SK-N-SH treated with all-trans-retinoic acid at 6 μM for 48 hours (cell line): Measurements from ENCODE around the gene EPB41.

Experiments
- ATAC-seq: fragments of 200-7000 bp; cut with Tn5 transposase; 3 replicates; pipeline ENCODE4 v1.9.1; 2020; ENCODE audit warnings: mild to moderate bottlenecking, moderate library complexity
- ARNTL ChIP-seq: fragments of 450-650 bp; formaldehyde crosslinking; IDR thresholded peaks from 2 replicates; pipeline ENCODE4 v1.5.0; 2020; ENCODE audit warnings: low read depth, mild to moderate bottlenecking, moderate library complexity, borderline replicate concordance
- BACH2 ChIP-seq: fragments of 250-450 bp; sonication (Bioruptor Pico); IDR thresholded peaks from 2 replicates; pipeline ENCODE4 v1.9.0; 2021; ENCODE audit warnings: mild to moderate bottlenecking, borderline replicate concordance
- CREB5 ChIP-seq: fragments of 250-450 bp; sonication (Bioruptor Pico); IDR thresholded peaks from 2 replicates; pipeline ENCODE4 v1.5.1; 2020; ENCODE audit warnings: low read depth, mild to moderate bottlenecking, moderate library complexity
- CSDC2 ChIP-seq: fragments of 250-450 bp; sonication (Bioruptor Pico); IDR thresholded peaks from 2 replicates; pipeline ENCODE4 v1.5.0; 2020; ENCODE audit warnings: mild to moderate bottlenecking, moderate library complexity
- ESRRG ChIP-seq: fragments of 250-450 bp; sonication (Bioruptor Pico); IDR thresholded peaks from 2 replicates; pipeline ENCODE4 v1.6.1; 2021; ENCODE audit warnings: mild to moderate bottlenecking
- GLIS3 ChIP-seq: fragments of 250-450 bp; sonication (Bioruptor Pico); IDR thresholded peaks from 2 replicates; pipeline ENCODE4 v1.5.0; 2020; ENCODE audit warnings: mild to moderate bottlenecking, moderate library complexity
- ISL1 ChIP-seq: fragments of 250-450 bp; sonication (Bioruptor Pico); IDR thresholded peaks from 2 replicates; pipeline ENCODE4 v2.1.2; 2022; ENCODE audit warnings: mild to moderate bottlenecking, moderate library complexity
- OSR1 ChIP-seq: fragments of 250-450 bp; sonication (Bioruptor Pico); IDR thresholded peaks from 2 replicates; pipeline ENCODE4 v1.8.0; 2022; ENCODE audit warnings: moderate library complexity, mild to moderate bottlenecking, inconsistent platforms
- PPARA ChIP-seq: fragments of 250-450 bp; sonication (Bioruptor Pico); IDR thresholded peaks from 2 replicates; pipeline ENCODE4 v1.5.0; 2020; ENCODE audit warnings: mild to moderate bottlenecking, borderline replicate concordance
- RARB ChIP-seq: fragments of 250-450 bp; sonication (Bioruptor Pico); IDR thresholded peaks from 2 replicates; pipeline ENCODE4 v1.8.0; 2021; ENCODE audit warnings: mild to moderate bottlenecking, moderate library complexity
- SNAI2 ChIP-seq: fragments of 250-450 bp; sonication (Bioruptor Pico); IDR thresholded peaks from 2 replicates; pipeline ENCODE4 v1.5.0; 2020; ENCODE audit warnings: mild to moderate bottlenecking, moderate library complexity
- TCF4 ChIP-seq: fragments of 250-450 bp; sonication (Bioruptor Pico); IDR thresholded peaks from 2 replicates; pipeline ENCODE4 v1.8.0; 2021; ENCODE audit warnings: mild to moderate bottlenecking, moderate library complexity, borderline replicate concordance
- TOX ChIP-seq: fragments of 250-450 bp; sonication (Bioruptor Pico); IDR thresholded peaks from 2 replicates; pipeline ENCODE4 v1.8.0; 2021; ENCODE audit warnings: mild to moderate bottlenecking, moderate library complexity, borderline replicate concordance
- ZC3H10 ChIP-seq: fragments of 250-450 bp; sonication (Bioruptor Pico); IDR thresholded peaks from 2 replicates; pipeline ENCODE4 v1.5.1; 2021; ENCODE audit warnings: mild to moderate bottlenecking, moderate library complexity
- ZFP3 ChIP-seq: fragments of 250-450 bp; sonication (Bioruptor Pico); IDR thresholded peaks from 2 replicates; pipeline ENCODE4 v1.5.0; 2020; ENCODE audit warnings: mild to moderate bottlenecking, moderate library complexity
- ZFP30 ChIP-seq: fragments of 450-650 bp; formaldehyde crosslinking; IDR thresholded peaks from 2 replicates; pipeline ENCODE4 v1.5.0; 2022; ENCODE audit warnings: mild to moderate bottlenecking, moderate library complexity
- ZNF565 ChIP-seq: fragments of 450-650 bp; formaldehyde crosslinking; conservative IDR thresholded peaks from 2 replicates; pipeline ENCODE4 v1.5.0; 2020; ENCODE audit warnings: low read depth, mild to moderate bottlenecking, moderate library complexity
- ZNF70 ChIP-seq: fragments of 450-650 bp; formaldehyde crosslinking; IDR thresholded peaks from 2 replicates; pipeline ENCODE4 v1.5.0; 2020; ENCODE audit warnings: mild to moderate bottlenecking, moderate library complexity
- ZNF8 ChIP-seq: fragments of 450-650 bp; formaldehyde crosslinking; IDR thresholded peaks from 2 replicates; pipeline ENCODE4 v1.5.0; 2020; ENCODE audit warnings: mild to moderate bottlenecking, moderate library complexity
- TF ChIP-seq, protein P1 (sequence below): fragments of 250-450 bp; sonication (Bioruptor Pico); IDR thresholded peaks from 2 replicates; pipeline ENCODE4 v1.5.0; 2020; ENCODE audit warnings: mild to moderate bottlenecking, moderate library complexity
- TF ChIP-seq, protein P2 (sequence below): fragments of 250-450 bp; sonication (Bioruptor Pico); IDR thresholded peaks from 2 replicates; pipeline ENCODE4 v1.8.0; 2021; ENCODE audit warnings: low read depth, mild to moderate bottlenecking, moderate library complexity, borderline replicate concordance
- TF ChIP-seq, protein P3 (sequence below): fragments of 250-450 bp; sonication (Bioruptor Pico); IDR thresholded peaks from 2 replicates; pipeline ENCODE4 v1.5.1; 2021; ENCODE audit warnings: mild to moderate bottlenecking, moderate library complexity
- TF ChIP-seq, protein P4 (sequence below): fragments of 250-450 bp; sonication (Bioruptor Pico); IDR thresholded peaks from 2 replicates; pipeline ENCODE4 v1.8.0; 2020; ENCODE audit warnings: mild to moderate bottlenecking, moderate library complexity, borderline replicate concordance

The EPB41 gene

GRCh38 chr1:29004798-29005197 lies 90.4 kb downstream of the EPB41 start:
- no peak for TF ChIP-seq ZNF8 (CRISPR knock-in tag)
- TF ChIP-seq, protein P1, sequence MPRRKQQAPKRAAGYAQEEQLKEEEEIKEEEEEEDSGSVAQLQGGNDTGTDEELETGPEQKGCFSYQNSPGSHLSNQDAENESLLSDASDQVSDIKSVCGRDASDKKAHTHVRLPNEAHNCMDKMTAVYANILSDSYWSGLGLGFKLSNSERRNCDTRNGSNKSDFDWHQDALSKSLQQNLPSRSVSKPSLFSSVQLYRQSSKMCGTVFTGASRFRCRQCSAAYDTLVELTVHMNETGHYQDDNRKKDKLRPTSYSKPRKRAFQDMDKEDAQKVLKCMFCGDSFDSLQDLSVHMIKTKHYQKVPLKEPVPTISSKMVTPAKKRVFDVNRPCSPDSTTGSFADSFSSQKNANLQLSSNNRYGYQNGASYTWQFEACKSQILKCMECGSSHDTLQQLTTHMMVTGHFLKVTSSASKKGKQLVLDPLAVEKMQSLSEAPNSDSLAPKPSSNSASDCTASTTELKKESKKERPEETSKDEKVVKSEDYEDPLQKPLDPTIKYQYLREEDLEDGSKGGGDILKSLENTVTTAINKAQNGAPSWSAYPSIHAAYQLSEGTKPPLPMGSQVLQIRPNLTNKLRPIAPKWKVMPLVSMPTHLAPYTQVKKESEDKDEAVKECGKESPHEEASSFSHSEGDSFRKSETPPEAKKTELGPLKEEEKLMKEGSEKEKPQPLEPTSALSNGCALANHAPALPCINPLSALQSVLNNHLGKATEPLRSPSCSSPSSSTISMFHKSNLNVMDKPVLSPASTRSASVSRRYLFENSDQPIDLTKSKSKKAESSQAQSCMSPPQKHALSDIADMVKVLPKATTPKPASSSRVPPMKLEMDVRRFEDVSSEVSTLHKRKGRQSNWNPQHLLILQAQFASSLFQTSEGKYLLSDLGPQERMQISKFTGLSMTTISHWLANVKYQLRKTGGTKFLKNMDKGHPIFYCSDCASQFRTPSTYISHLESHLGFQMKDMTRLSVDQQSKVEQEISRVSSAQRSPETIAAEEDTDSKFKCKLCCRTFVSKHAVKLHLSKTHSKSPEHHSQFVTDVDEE (CRISPR knock-in tag): no peak
- TF ChIP-seq ZFP3: no peak
- no peak for TF ChIP-seq TCF4
- TF ChIP-seq, protein P2, sequence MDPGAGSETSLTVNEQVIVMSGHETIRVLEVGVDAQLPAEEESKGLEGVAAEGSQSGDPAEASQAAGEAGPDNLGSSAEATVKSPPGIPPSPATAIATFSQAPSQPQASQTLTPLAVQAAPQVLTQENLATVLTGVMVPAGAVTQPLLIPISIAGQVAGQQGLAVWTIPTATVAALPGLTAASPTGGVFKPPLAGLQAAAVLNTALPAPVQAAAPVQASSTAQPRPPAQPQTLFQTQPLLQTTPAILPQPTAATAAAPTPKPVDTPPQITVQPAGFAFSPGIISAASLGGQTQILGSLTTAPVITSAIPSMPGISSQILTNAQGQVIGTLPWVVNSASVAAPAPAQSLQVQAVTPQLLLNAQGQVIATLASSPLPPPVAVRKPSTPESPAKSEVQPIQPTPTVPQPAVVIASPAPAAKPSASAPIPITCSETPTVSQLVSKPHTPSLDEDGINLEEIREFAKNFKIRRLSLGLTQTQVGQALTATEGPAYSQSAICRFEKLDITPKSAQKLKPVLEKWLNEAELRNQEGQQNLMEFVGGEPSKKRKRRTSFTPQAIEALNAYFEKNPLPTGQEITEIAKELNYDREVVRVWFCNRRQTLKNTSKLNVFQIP: no peak
- no peak for TF ChIP-seq ZNF70
- no peak for TF ChIP-seq OSR1 (CRISPR knock-in tag)
- no peak for TF ChIP-seq GLIS3 (CRISPR knock-in tag)
- no peak for TF ChIP-seq ESRRG
- TF ChIP-seq ZC3H10 (CRISPR knock-in tag): no peak
- no peak for TF ChIP-seq ISL1 (CRISPR knock-in tag)
- ATAC-seq: no peak

DNA sequence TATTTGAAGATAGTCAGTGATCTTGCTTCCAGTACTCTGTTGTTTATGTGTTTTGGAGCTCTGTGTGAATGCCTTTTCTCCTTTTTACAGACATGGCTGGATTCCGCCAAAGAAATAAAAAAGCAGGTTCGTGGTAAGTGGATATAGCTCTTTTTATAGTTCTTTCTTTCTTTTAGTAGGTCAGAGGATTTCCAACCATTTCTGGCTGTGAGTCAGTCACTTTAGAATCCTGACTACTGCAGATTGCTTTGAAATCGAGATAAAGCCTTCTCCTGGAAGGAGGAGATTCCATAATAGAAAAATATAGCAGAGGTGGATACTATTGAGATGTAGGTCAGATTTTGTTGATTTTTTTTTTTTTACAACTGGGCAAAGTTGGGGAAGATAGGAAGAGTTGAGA lies 97.4 kb downstream of the EPB41 start:
- ATAC-seq: no peak
- TF ChIP-seq, protein P3, sequence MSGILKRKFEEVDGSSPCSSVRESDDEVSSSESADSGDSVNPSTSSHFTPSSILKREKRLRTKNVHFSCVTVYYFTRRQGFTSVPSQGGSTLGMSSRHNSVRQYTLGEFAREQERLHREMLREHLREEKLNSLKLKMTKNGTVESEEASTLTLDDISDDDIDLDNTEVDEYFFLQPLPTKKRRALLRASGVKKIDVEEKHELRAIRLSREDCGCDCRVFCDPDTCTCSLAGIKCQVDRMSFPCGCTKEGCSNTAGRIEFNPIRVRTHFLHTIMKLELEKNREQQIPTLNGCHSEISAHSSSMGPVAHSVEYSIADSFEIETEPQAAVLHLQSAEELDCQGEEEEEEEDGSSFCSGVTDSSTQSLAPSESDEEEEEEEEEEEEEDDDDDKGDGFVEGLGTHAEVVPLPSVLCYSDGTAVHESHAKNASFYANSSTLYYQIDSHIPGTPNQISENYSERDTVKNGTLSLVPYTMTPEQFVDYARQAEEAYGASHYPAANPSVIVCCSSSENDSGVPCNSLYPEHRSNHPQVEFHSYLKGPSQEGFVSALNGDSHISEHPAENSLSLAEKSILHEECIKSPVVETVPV (CRISPR knock-in tag): no peak
- TF ChIP-seq PPARA (no peak), CSDC2 (CRISPR knock-in tag) (no peak), TOX (no peak), OSR1 (CRISPR knock-in tag) (no peak), BACH2 (CRISPR knock-in tag) (no peak), ZC3H10 (CRISPR knock-in tag) (no peak), ESRRG (no peak), CREB5 (no peak), GLIS3 (CRISPR knock-in tag) (no peak), TCF4 (no peak), ZNF70 (no peak), RARB (CRISPR knock-in tag) (no peak), ZNF8 (CRISPR knock-in tag) (no peak), ZFP30 (CRISPR knock-in tag) (no peak), ISL1 (CRISPR knock-in tag) (no peak), SNAI2 (CRISPR knock-in tag) (no peak)
- TF ChIP-seq, protein P4, sequence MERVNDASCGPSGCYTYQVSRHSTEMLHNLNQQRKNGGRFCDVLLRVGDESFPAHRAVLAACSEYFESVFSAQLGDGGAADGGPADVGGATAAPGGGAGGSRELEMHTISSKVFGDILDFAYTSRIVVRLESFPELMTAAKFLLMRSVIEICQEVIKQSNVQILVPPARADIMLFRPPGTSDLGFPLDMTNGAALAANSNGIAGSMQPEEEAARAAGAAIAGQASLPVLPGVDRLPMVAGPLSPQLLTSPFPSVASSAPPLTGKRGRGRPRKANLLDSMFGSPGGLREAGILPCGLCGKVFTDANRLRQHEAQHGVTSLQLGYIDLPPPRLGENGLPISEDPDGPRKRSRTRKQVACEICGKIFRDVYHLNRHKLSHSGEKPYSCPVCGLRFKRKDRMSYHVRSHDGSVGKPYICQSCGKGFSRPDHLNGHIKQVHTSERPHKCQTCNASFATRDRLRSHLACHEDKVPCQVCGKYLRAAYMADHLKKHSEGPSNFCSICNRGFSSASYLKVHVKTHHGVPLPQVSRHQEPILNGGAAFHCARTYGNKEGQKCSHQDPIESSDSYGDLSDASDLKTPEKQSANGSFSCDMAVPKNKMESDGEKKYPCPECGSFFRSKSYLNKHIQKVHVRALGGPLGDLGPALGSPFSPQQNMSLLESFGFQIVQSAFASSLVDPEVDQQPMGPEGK (CRISPR knock-in tag): no peak
- TF ChIP-seq, protein P2: no peak
- TF ChIP-seq, all 23 proteins: peak for 0

DNA sequence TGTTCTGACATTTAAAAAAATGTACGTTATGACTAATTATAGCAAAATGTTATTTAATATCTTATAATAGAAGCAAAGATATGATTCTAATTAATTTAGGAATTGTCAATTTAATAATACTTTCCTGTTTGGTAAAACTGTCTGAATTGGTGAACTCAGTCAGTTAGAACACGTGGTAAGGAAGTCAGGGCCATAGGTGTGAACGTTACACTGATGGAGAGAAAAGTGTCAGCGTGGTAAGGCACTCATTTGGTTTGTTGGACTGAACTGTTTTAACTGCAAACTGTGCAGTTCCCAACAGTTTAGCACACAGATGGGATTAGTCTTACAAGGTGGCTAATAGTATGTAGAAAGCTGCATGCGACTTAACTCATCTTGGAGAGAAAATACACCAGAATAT lies 102.9 kb downstream of the EPB41 start:
- TF ChIP-seq TCF4 (no peak), RARB (CRISPR knock-in tag) (no peak), ZC3H10 (CRISPR knock-in tag) (no peak), ZFP30 (CRISPR knock-in tag) (no peak), CSDC2 (CRISPR knock-in tag) (no peak), ZNF8 (CRISPR knock-in tag) (no peak), ESRRG (no peak), PPARA (no peak), ISL1 (CRISPR knock-in tag) (no peak), GLIS3 (CRISPR knock-in tag) (no peak), ZNF70 (no peak), ARNTL (CRISPR knock-in tag) (no peak), ZNF565 (CRISPR knock-in tag) (no peak), SNAI2 (CRISPR knock-in tag) (no peak)
- TF ChIP-seq, protein P4 (CRISPR knock-in tag): no peak
- ATAC-seq: no peak
